ENCODE results near the gene TNFAIP3. TPM values are rescaled to one million over a fixed set of nuclear protein-coding genes. Genes with fewer than 3 reads are reported as not detected.

Gene TNFAIP3
- total RNA-seq, 1 donor from 2014 or later = 37.5 TPM

Other genes with a start within 250 kb of the TNFAIP3 start
- 22.9 TPM for gene PERP, start 240.2 kb downstream of the TNFAIP3 start, total RNA-seq